GM21390 (cell line): ENCODE results near the gene DUSP10.

Experiments used
- ATAC-seq: cut with Tn5 transposase; IDR thresholded peaks from one replicate; pipeline ENCODE4 v1.9.1; 2021; ENCODE audit not compliant: unreplicated experiment

The DUSP10 gene

DNA sequence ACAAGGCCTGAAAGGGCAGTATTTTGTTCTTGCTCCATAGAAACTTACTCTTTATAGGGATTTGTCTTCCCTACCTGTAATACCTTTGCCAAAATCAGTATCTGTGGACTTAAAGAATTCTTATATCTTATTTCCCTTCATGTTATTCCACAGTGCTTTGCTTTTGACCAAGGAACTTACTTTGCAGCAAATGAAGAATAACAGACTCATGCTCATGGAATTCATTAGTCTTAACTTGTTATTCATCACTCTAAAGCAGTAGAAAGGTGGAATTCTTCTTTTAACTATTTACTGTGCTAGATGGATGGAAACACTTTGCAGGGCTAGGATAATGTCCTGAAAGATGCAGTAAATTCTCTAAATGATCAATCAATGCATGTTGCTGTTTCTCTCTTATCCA, 45.9 kb downstream of the DUSP10 start:
- ATAC-seq = no peak

DNA sequence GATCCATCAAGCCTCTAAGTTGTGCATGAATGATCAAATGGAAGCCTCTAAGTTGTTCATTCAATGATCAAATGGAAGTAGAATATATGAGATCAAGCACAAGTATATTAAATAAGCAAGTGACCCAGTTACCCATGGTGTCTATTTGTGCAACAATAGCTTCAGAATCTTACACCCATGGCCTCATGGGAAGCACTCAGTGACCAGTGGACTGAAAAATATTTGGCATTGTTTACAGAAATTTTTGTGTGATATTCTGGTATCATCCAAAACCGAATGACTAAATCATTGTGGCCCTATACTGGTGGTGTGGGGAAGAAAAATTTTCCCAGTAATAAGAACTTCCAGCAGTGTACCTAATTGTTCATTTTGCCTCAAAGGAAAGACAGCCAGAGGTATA, 46.6 kb downstream of the DUSP10 start:
- no peak for ATAC-seq

DNA sequence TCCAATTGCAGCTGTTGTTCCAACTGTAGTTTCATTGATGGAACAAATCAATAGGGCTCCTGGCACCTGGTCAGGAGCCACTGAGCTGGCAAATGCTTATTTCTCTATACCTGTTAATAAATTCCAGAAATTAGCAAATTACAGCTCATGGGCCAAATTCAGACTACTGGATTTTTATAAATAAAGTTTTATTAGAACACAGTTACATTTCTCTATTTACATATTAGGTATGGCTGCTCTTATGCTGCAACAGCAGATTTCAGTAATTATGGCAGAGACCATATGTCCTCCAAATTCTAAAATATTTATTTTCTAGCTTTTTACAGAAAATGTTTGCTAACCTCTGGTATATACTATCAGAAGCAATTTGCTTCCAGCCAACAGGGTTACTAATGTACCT, 47.8 kb downstream of the DUSP10 start:
- ATAC-seq = no peak

DNA sequence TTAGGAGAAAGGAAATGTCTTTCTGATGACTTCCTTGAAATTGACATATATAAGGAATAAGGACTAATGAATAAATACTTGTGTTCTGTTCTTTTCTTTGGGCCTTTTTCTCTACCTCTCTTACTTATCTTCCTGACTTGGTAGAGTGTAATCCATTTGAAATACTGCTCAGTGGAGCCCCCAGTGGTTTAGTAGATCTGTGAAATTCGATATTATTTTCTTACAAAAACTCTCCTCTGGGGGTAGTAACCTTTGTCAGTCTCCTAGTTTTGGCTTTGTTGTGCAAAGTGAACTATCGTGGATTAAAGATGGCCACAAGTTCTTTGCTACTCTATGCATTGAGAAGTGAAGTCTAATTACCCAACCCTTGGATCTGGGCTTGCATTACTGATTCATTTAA, 48.8 kb downstream of the DUSP10 start:
- no peak for ATAC-seq

DNA sequence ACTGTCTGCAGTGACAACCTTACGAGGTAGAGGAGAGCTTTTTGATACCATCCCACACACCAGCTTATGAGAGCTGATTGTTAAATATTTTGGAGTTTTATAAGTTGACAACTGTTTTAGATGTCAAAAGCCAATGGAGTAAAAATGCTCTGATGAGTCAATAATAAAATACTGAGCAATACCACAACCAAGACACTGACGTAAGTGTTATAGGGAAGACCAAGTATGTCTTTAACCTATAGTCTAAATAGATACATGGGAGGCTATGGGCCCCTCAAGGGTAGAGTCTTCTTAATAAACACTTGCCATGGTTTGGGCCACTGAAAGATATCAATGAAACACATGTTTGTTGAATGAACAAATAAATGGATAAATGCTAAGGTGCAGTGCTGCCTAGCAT, 49.2 kb downstream of the DUSP10 start:
- ATAC-seq = no peak

DNA sequence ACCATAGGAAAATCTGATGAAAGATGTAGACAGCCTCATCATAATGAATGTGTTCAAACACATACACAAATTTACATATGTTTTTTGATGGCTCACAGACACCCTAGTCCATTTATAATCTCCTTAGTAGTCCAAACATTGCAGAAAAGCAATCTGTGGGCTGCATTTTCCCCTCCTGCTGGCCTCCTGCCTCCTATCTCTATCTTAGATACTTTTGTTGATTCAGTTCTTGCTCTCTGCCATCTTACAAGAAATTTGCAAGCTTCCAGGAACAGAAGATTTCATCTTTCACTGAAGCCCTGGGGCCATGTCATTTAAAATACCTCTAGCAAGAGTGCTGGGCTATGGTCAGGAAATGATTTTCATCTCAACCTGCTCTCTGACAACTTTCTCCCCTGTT, 50.6 kb downstream of the DUSP10 start:
- no peak for ATAC-seq

DNA sequence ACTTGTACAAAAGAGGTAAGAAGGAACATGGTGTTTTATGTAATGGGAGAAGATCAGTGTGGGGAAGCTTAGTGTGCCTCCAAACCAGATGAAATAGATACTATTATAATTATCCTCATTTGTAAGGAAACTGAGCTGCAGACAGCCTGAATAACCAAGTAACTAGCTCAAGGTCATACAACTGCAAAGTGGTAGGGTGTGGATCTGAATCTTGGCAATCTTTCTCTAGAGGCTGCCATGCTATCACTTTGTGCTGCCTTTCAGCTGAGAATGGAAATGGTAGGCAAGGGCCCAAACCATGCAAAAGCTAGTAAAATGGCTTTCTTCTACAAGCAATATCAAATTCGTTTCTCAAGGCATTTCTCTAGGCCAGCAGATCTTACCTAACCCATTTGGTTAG, 51.0 kb downstream of the DUSP10 start:
- ATAC-seq = no peak

DNA sequence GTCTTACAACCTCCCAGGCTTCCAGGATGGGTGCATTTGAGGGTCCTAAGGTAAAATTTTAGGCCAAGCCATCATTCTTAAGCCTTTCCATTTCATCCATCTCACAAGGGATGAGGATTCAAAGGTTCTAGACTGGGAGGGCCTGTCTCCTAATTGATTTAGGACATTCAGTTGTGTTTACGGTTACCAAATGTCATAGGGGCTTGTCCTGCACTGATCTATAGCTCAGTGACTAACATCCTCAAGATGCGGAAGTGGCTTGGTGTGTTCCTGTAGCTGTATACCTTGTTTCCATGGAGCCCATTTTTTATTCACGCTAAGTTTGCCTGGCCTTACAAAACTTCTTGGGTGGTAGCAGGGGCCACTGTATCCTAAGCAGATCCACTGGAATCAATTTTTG, 52.8 kb downstream of the DUSP10 start:
- ATAC-seq = no peak

DNA sequence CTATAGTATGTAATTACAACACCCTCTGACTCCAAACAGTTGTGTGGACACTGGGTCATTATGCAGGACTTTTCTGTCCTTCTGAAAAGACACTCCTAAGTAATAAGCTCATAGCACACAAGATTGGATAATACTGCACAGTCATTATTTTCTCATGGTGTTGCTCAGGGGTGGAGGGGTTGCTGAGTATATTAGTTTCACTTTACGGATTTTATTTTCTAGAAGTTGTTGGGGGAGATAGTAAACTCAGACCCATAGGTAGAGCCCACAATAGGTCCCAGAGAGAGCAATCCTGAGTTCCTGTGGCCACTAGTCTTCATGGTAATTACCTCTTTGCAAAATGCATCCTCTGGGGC, 53.4 kb downstream of the DUSP10 start:
- no peak for ATAC-seq

DNA sequence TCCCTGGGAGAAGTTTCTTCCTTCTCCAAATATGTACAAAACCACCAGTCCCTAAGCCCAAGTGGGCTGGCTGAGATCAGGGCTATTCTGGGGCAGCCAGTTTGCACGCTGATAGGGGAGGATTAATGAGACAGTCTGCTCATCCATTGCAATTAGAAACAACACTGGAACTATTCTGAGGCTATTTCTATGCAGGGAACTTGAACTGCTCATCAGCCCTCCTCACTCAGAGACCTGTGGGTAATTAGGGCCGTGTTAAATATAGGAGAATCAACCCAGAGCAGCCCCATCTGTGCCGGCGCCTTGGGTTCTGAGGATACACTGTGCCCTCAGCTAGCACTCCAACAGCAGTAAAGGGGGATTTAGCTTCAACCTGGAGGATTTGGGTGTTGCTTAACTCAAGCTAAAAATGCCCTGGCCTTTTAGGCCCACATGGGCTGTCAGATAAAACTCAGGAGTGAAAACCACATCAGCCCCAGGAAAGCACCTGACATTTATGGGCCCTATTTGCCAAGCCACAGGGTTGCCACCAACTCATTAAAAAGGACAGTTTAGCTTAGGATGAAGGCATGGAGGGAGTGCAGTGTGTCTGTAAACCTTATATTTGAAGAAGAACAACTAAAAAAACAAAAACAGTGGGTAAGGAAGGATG, 53.9 kb downstream of the DUSP10 start:
- ATAC-seq = no peak

DNA sequence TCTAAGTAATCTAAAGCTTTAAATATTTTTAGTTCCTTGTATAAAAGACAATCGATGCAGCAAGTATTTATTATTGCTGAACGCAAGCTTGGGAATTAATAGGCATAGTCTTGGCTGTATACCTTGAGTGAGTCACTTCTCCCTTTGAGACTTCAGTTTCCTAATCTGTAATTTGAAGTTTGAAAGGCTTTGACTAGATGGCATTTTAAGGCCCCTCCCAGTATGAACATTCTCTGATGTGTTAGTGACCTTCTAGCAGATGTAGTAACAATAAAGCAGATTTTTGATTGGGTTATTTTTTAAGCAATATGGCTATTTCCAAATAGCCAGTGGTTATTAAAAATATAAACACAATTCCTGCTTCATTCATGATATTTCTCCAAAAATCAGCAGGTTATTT, 58.2 kb downstream of the DUSP10 start:
- ATAC-seq = no peak

DNA sequence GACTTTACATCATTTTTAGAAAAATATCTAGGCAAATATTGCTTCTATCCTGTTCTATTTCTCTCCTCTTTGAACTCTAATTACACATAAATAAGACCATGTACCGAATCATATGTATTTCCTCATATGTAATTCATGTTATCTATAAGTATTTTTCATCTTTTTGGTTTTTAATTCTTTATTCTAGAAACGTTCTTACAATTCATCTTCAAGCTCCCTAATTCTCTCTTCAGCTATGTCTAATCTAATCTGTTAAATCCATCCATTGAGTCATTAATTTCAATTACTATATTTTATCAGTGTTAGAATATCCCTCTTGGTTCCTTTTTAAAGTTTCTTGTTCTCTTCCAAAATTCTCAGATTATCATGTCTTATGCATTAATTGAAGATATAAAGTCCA, 61.8 kb downstream of the DUSP10 start:
- ATAC-seq = no peak

DNA sequence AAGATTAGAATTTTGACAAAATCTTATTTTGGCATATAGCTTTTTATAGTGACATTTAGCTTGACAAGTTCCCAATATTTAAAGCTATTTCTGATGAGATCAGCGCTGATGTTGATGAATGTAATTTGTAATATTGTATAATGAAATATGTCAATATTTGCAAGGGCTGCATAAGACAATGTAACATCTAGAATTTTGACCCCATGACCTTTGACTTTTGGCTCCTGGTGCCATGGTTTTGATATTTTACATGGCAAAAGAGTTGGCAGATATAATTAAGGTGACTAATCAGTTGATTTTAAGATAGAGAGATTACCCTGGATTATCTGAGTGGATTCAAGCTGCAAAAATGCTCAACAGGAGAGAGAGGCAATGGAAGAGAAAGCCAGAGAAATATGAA, 63.9 kb downstream of the DUSP10 start:
- ATAC-seq = no peak

DNA sequence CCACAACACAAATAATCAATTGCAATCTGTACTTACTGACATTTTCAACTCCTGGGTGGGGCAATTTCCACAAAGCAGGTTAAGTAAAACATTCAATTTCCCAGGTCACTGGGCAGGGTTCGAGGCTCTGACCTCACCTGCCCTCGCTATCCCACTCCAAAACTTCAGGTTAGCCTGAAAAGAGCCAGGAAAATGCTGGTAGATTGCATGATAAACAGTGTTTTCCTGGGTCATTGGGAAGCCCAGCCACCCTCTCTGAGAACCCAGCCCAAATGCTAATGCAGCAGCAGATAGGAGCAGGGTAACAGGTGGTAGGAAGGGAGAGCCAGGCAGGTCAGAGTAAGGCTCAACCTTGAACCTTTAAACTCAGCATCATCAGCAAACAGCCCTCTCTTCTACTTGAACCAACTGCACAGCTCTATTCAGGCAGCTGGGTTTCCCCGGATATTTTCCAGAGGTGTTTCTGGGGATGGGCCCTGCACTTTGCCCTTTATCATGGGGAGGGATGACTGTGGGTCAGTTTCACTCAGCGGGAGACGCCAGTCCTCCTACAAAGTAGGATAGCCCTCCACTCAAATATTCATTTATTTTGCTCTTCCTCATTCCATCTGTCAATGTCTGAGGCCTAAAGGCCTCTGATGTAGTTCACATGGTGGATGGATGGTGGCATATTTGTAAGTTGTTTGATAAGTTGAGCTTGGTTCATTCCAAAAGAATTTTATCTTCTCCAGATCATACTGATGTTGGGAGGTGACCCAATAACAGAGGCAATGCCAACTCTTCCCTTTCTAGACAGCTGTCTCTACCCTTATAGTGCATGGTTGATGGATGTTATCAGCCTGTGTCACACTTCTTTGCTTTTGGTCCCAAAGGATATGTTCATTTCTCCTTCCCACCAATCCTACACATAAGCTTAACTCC, 65.7 kb downstream of the DUSP10 start:
- ATAC-seq = no peak

DNA sequence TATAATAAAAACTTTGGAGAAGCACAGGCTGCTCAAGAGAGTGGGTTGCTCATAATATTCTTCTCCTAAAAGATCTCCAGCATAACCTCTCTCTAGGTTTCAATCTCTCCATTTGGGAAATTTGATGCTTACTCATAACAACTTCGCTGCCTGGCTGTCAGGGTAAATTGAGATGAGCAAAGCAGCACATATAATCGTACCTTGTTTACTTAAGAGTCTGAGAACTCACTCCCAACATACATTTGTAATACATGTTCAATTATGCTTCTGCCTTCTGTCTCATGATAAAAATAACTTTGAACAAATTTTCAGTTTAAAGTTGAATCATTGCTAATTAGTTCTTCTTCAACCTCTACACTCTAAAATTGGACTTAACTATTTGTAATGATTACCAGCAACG, 68.9 kb downstream of the DUSP10 start:
- ATAC-seq = no peak

DNA sequence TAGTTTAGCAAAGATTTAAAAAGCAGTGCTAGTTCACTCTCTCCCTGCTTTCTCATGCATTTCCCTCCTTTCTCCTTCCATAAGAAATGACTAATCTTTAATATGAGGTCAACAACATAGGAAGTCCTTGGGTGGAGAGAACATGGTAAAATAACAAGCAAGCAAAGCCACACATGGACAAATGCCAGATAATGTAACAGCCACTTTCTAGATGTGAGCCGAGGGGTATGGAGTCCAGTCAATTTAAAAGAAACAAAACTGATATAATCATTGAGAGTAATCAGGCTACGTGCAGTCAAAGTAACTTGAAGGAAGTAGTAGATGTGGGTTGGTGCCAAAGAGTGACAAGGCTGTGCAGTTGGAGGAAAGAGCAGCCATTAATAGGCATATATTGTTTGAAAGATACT, 69.6 kb downstream of the DUSP10 start:
- ATAC-seq = no peak

DNA sequence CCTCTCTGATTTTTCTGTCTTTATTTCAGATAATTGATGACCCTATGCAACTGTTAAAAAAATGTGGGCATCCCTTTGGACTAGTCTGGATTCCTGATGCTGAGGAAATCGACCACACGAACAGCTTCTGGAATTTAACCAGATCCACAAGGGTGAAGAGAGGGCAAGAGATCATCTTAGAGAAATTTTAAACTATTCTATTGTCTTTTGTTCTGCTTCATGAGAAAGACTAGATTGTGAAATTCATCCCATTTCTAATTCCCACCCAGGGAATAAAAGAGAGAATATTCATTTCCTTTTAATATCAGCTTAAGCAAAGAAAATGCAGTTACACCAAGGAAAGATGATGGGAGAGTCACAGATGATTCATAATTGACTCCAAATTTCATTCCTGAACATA, 71.8 kb downstream of the DUSP10 start:
- no peak for ATAC-seq

DNA sequence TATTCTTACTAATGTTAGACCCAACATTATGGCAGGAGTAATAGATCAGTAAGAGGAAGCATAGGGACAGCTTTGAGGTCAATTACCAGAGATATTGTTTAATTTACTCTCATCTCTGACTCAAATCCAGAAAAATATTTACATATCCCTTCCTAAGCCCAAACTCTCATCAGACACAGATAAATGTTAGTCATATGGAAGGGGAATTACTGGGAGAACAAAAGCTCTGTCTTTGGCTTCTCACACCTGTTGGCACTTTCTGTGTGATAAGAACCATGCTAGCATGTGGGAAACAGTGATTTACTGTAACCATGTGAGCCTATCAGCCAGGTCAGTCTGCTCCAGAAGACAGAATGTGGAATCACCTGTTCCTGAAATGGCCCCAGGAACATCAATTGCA, 72.4 kb downstream of the DUSP10 start:
- no peak for ATAC-seq

DNA sequence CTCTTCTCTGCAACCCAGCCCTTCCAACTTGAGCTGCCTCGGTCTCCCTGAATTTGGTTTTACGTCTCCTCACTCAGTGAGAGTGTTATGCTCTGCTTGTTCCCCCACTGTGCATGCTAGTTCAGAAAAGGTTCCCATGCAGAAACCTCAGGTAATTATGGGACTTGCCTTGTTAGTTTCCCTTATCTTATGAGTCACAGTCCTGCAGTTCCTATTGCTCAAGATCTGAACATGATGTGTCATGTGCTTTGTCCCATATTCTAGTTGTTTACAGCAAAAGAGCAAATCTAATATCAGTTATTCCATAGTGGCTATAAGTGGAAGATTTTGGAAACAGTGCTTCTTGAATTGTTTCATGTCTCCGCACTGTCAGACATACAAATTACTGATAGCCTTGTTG, 74.4 kb downstream of the DUSP10 start:
- ATAC-seq = peak; percentile 89

DNA sequence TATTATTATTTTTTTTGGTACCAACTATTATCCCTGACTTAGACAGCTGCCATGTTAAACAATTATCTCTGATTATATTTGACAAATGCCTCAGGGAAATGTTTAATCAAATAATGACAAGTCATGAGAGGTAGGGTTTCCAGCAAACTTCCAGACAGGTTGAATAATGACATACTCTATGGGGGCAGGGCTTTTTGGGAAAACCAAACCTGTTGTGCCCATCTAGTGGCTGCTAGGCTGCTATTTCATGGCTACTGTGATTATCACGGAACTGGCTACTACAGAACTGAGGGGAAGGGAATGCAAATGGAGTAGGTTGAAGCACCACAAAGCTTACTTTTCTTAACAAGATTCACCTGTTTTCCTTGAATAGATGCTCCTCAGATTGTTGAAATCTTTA, 77.6 kb downstream of the DUSP10 start:
- ATAC-seq = no peak

DNA sequence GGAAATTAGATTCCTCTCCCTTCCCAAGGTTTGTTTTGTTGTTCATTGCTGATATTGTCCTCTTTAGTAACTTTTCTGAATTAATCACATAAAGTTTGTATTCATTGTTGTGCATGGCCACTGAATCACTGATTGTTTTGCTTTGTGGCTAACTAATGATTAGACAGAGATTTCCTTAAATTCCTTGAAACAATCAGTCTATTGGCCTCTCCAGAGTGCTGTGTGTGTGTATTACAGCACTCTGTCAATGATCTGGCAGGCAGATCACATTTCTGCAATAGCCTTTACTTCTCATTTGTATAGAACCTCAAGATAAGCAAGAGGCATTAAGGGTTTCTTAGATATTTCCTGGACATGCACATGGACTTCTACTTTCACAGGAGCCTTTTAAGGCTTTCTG, 78.6 kb downstream of the DUSP10 start:
- no peak for ATAC-seq

DNA sequence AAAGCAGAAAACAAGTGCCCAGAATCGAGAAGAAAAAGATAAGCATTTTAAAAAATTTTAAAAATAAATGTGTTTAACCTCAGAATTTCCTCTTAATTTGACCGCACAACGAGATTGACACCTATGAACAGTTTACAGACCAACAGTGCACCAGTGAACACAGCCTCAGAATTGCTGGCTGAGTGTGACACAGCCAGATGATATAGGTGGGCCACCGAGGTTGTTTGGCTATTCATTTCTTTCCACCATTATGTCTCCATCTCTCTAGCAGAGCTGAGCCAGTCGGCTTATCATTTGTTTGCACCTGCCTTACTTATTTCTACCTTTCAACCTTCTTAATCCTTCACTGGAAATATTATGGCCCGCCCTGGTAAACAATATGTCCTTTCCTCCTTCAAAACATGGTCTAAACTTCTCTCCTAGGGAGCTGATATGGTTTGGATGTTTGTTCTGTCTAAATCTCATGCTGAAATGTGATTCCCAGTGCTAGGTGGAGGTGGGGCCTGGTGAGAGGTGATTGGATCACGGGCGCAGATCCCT, 86.1 kb downstream of the DUSP10 start:
- no peak for ATAC-seq
